Adrenal gland (tissue), 12 donors: Measurements from ENCODE around the gene LFNG. TPM values are rescaled to one million over a fixed set of nuclear protein-coding genes. Genes with fewer than 3 reads are reported as not detected.

ENCODE experiments used
- DNase-seq, 7 donors: peaks; one replicate each; pipeline ENCODE4 v3.0.0-alpha.2; 2019 to 2020
- H3K27ac ChIP-seq, 5 donors: fragments of 200-600 bp; sonication (generic) in 4 of 5; 1 replicate in 3 of 5; 2 replicates in 2 of 5; pipeline versions ENCODE4 v1.5.1 to v1.8.0; 2016 to 2020; ENCODE audit warnings: mild to moderate bottlenecking in 1 of 5
- H3K27me3 ChIP-seq: fragments of 200-600 bp; 2 replicates; pipeline ENCODE4 v1.8.0; 2021
- H3K36me3 ChIP-seq, 2 donors: fragments of 200-600 bp; replicated peaks in 1 of 2; 1 replicate in 1 of 2; 2 replicates in 1 of 2; pipeline versions ENCODE4 v1.5.1 to v1.8.0; 2018 to 2022
- H3K4me1 ChIP-seq, 2 donors: fragments of 200-600 bp; replicated peaks in 1 of 2; 1 replicate in 1 of 2; 2 replicates in 1 of 2; pipeline versions ENCODE4 v1.5.1 to v1.8.0; 2018 to 2021
- H3K4me3 ChIP-seq, 4 donors: fragments of 200-600 bp; sonication (generic) in 3 of 4; one replicate each; pipeline ENCODE4 v1.5.1; 2016 to 2018
- H3K9me3 ChIP-seq, 3 donors: fragments of 200-600 bp; sonication (generic) in 1 of 3; replicated peaks in 1 of 3; 1 replicate in 2 of 3; 2 replicates in 1 of 3; pipeline versions ENCODE4 v1.5.1 to v1.8.0; 2016 to 2021
- CTCF ChIP-seq, 6 experiments: fragments of 450-650 bp in 4 of 6; fragments of 200-600 bp in 2 of 6; sonication (generic) in 1 of 6; IDR thresholded peaks; 1 replicate in 5 of 6; 2 replicates in 1 of 6; pipeline versions ENCODE4 v1.5.1 to v1.8.0; 2016 to 2021; ENCODE audit warnings: antibody characterized with exemption in 6 of 6, mild to moderate bottlenecking in 2 of 6, moderate library complexity in 1 of 6
- POLR2A ChIP-seq, 2 donors: fragments of 450-650 bp; IDR thresholded peaks; one replicate each; pipeline ENCODE4 v1.6.1; 2017; ENCODE audit warnings: antibody characterized with exemption in 2 of 2, mild to moderate bottlenecking in 2 of 2, moderate library complexity in 1 of 2
- WGBS, 4 donors: extraction: QIAGEN DNeasy Blood & Tissue Kit in 2 of 4; methylation state at CpG; one replicate each; pipeline versions ENCODE4 v1.1.5 to v1.1.7; 2013 to 2017; 5-methylcytosine and 5-hydroxymethylcytosine counted together
- intact Hi-C, 2 donors: fragments of 100-400 bp; cut with DNase I; formaldehyde crosslinking; loops; one replicate each; pipeline versions ENCODE4 v1.14.1 to v1.15.0; 2022 to 2023
- polyA plus RNA-seq, 3 donors: library from polyadenylated mRNA; stranded (reverse); fragments of 200-250 nt in 2 of 3; fragments of 350-450 nt in 1 of 3; fragmentation: Illumina TruSeq in 1 of 3; extraction: RNeasy Lipid Tissue Mini Kit (QIAGEN cat#74804) in 1 of 3; gene quantifications; one replicate each; pipeline ENCODE4 v1.2.3, GENCODE V29; 2013 to 2014
- total RNA-seq, 9 donors: library from RNA; depleted of rRNA in 4 of 9; stranded (reverse); fragments of >200 nt in 4 of 9; fragments of 120-200 nt in 1 of 9; fragmentation: NEBNext Ultra II Directional in 1 of 9; extraction: Animal tissue kit (Norgen Biotek cat#: 25700) in 1 of 9; gene quantifications; one replicate each; pipeline versions ENCODE4 v1.1.0 to v1.2.4, GENCODE V29; 2013 to 2023
- donor health status: healthy with polysubstance abuse.
- donor health status: Bipolar disorder and iron deficiency.
- donor health status: DM: yes; HTN: yes; CAD: no.
- donor health status: DM: no; HTN: no; CAD: no.
- donor health status: DM: no; HTN: no; CAD: no.
- donor health status: DM: yes; HTN: yes; CAD: no.

Gene LFNG
- total and polyA plus RNA-seq, 12 donors: 1.4 to 26.1 (median 14.2) TPM

- H3K27me3 ChIP-seq: peaks cover 5% of the 10 kb centered on the region
Measured at GRCh38 chr7:2497500-2498336, 21.9 kb upstream of the LFNG start.

DNA sequence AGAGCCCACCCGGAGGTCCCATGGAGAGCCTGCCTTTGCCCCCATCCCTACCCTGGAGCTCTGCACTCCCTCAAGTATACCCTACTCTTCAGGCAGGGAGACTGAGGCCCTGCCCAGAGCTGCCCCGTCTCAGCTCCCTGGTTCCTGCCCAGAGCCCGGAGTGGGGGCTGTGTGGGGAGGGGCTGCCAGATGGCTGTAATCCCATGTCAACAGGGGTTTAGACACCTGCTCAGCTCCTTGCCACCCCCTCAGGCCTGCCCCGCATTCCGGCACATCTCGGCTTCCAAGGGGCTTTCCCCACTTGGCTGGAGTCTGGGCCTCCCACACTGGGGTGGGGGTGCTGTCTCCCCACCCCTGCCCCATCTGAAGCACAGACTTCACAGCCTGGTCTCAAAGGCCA, 20.9 kb upstream of the LFNG start:
- DNase-seq: no peak
- TF ChIP-seq POLR2A (IDR thresholded peaks at IDR 0.05) (no peak), CTCF (IDR thresholded peaks at IDR 0.05) (no peak)
- H3K27ac ChIP-seq: no peak overlapping the region
- no peak overlapping the region for H3K4me3 ChIP-seq
- no peaks in the 10 kb centered on the region for H3K4me1 ChIP-seq
- no peaks in the 10 kb centered on the region for H3K9me3 ChIP-seq
- WGBS, 4 donors: 73 to 100% (median 85%) methylated on average over 1 to 6 of the region's 6 CpGs
- no peaks in the 10 kb centered on the region for H3K36me3 ChIP-seq
- peaks cover 5% of the 10 kb centered on the region for H3K27me3 ChIP-seq
- intact Hi-C loops: no loop called here

More at GRCh38 chr7:2497500-2498336, 21.9 kb upstream of the LFNG start:
- Histone ChIP-seq H3K27ac (no peak overlapping the region), H3K9me3 (no peaks in the 10 kb centered on the region), H3K4me1 (no peaks in the 10 kb centered on the region), H3K4me3 (no peak overlapping the region), H3K36me3 (no peaks in the 10 kb centered on the region)
- TF ChIP-seq POLR2A (IDR thresholded peaks at IDR 0.05): no peak
- TF ChIP-seq CTCF (IDR thresholded peaks at IDR 0.05): no peak
- intact Hi-C loops: no loop called here
- DNase-seq: no peak
- 42 to 63% (median 50%) methylated on average over 4 to 25 of the region's 25 CpGs for WGBS, 4 donors

GRCh38 chr7:2499181-2499580, 20.4 kb upstream of the LFNG start:
- Histone ChIP-seq H3K4me1 (no peaks in the 10 kb centered on the region), H3K4me3 (no peak overlapping the region), H3K36me3 (no peaks in the 10 kb centered on the region), H3K9me3 (no peaks in the 10 kb centered on the region), H3K27me3 (peaks cover 5% of the 10 kb centered on the region), H3K27ac (no peak overlapping the region)
- no peak for TF ChIP-seq POLR2A (IDR thresholded peaks at IDR 0.05)
- no peak for TF ChIP-seq CTCF (IDR thresholded peaks at IDR 0.05)
- DNase-seq: no peak
- WGBS, 4 donors: 80 to 100% (median 89%) methylated on average over 3 to 7 of the region's 7 CpGs
- intact Hi-C loops: no loop called here

GRCh38 chr7:2499719-2500430, 19.7 kb upstream of the LFNG start:
- no peak for DNase-seq
- 86 to 94% (median 91%) methylated on average over 14 to 27 of the region's 27 CpGs for WGBS, 4 donors
- Histone ChIP-seq H3K36me3 (no peaks in the 10 kb centered on the region), H3K27me3 (no peaks in the 10 kb centered on the region), H3K27ac (no peak overlapping the region), H3K4me3 (no peak overlapping the region), H3K9me3 (no peaks in the 10 kb centered on the region), H3K4me1 (no peaks in the 10 kb centered on the region)
- TF ChIP-seq POLR2A (IDR thresholded peaks at IDR 0.05) (no peak), CTCF (IDR thresholded peaks at IDR 0.05) (no peak)
- intact Hi-C loops: no loop called here
